Type B pancreatic cell (in vitro differentiated cells): Measurements from ENCODE around the gene TXNRD2. TPM values are rescaled to one million over a fixed set of nuclear protein-coding genes. Genes with fewer than 3 reads are reported as not detected.
A peak's percentile ranks its signal among the peaks of the same experiment; 100 is the strongest.
"Not testable (repeated sequence)": the region's sequence is repeated elsewhere in the genome, so short reads cannot be mapped to it uniquely, and the experiment has no call there.

ENCODE experiments used
- DNase-seq: peaks from one replicate; pipeline ENCODE4 v3.0.0; 2021; ENCODE audit warnings: mixed read lengths; ENCODE audit not compliant: unreplicated experiment; ENCODE audit errors: extremely low spot score
- H3K27ac Mint-ChIP-seq: 2 replicates; pipeline ENCODE4 v1.8.0; 2021; ENCODE audit warnings: mild to moderate bottlenecking, mixed read lengths
- H3K27me3 Mint-ChIP-seq: 2 replicates; pipeline ENCODE4 v1.8.0; 2021; ENCODE audit warnings: mixed read lengths
- H3K36me3 Mint-ChIP-seq: 2 replicates; pipeline ENCODE4 v1.8.0; 2021; ENCODE audit warnings: mixed read lengths
- H3K4me1 Mint-ChIP-seq: one replicate; pipeline ENCODE4 v1.8.0; 2021; ENCODE audit warnings: mixed read lengths; ENCODE audit not compliant: unreplicated experiment
- H3K4me3 Mint-ChIP-seq: 2 replicates; pipeline ENCODE4 v1.8.0; 2021; ENCODE audit warnings: mild to moderate bottlenecking, mixed read lengths
- H3K9me3 Mint-ChIP-seq: 2 replicates; pipeline ENCODE4 v1.8.0; 2021; ENCODE audit warnings: mixed read lengths
- total RNA-seq: library from RNA; stranded (reverse); gene quantifications from 2 replicates; pipeline ENCODE4 v1.2.1, GENCODE V29; 2021; ENCODE audit warnings: low replicate concordance
- TF ChIP-seq, protein P1 (sequence below): fragments of 200-600 bp; sonication (generic); conservative IDR thresholded peaks from 2 replicates; pipeline ENCODE4 v1.5.0; 2021; ENCODE audit warnings: antibody characterized with exemption, mild to moderate bottlenecking

TXNRD2 gene
- total RNA-seq, 1 donor from 2014 or later = 25.1 TPM

DNA sequence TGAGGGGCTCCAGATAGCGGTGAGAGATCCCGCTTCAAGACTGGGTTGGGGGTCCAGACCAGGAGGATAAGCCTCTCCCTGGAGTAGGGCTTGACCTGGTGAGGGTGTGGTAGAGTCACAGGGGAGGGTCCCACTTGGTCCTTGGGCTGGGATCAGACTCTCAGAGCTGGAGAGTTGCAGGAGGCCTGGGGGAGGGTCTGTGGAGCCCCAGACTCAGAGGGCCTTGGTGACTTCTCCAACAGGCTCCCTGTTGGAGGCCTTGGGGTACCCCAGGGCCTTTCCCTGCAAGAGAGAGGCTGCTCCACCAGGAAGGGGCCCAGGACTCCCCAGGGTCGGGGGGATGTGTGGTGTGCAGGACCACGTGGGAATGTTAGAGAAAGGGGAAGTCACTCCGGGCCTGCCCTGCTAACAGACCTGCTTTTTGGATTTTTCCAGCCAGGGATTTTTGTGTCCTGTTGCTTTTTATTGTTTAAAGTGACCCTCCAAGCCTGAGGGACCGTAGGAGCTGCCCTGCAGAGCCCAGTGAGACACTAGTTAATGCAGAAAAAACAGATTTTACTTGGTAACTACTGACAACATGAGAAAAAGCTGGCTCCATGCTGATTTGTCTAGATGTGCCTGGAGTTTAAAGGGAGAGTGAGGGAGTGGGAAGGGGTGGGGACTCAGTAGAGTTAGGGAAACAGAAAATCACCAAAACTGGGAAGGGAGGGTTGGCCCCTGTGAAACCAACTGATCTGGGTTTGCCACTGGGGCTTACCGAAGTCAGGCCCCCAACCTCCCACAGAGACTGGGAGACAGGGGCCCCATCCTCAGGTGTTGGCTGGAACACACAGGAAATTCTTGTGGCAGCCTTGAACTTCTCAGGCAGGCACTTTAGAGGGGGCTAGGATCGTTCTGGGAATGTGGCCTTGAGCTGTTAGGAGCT, 801 bp upstream of the TXNRD2 start:
- peak overlapping the region; percentile 95 for H3K27ac Mint-ChIP-seq
- H3K4me3 Mint-ChIP-seq = peak overlapping the region; percentile 95
- DNase-seq = no peak
- H3K4me1 Mint-ChIP-seq = peaks cover 19% of the 10 kb centered on the region
- no peaks in the 10 kb centered on the region for H3K27me3 Mint-ChIP-seq
- no peaks in the 10 kb centered on the region for H3K9me3 Mint-ChIP-seq
- peaks cover 12% of the 10 kb centered on the region for H3K36me3 Mint-ChIP-seq
- TF ChIP-seq, protein P1, sequence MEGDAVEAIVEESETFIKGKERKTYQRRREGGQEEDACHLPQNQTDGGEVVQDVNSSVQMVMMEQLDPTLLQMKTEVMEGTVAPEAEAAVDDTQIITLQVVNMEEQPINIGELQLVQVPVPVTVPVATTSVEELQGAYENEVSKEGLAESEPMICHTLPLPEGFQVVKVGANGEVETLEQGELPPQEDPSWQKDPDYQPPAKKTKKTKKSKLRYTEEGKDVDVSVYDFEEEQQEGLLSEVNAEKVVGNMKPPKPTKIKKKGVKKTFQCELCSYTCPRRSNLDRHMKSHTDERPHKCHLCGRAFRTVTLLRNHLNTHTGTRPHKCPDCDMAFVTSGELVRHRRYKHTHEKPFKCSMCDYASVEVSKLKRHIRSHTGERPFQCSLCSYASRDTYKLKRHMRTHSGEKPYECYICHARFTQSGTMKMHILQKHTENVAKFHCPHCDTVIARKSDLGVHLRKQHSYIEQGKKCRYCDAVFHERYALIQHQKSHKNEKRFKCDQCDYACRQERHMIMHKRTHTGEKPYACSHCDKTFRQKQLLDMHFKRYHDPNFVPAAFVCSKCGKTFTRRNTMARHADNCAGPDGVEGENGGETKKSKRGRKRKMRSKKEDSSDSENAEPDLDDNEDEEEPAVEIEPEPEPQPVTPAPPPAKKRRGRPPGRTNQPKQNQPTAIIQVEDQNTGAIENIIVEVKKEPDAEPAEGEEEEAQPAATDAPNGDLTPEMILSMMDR = no peak

DNA sequence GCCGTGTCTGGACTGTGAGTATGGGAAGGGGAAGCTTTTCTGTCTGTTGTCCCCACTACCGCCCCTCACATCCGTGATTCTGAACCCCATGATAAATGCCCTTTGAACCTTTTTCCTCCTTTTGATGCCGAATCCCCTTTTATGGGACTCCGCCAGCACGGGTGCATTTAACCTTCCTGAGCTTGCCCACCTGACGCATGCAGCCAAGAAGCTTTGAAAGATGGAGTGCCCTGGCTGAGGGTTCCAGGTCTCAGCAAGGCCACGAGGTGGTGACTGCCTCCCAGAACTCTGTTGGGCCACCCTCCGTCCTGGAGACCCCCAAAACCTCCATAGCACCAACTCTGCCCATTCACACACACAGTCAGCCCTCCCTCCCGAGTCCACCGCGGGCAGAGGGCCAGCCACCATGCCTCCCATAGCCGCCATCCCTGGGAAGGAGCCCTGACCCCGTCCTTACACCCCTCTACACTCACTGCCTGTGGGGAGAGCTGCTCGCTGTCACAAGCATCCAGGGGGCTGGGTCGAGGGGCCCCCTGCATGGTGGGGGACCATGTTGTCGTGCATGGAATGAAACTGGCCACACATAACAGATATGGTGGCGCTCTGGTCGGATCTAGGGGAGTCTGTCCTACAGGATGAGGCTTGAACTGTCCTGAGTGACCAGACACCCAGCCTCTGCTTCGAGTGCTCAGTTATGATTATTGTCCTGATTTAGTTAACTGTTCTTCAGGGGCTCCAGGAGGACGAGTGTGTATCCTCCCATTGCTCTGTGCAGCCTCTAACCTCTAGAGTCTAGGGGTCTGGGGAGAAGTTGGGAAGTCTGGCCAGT, 868 bp downstream of the TXNRD2 start:
- TF ChIP-seq, protein P1 = peak; percentile 23
- H3K27me3 Mint-ChIP-seq = no peaks in the 10 kb centered on the region
- H3K4me1 Mint-ChIP-seq = peaks cover 19% of the 10 kb centered on the region
- H3K36me3 Mint-ChIP-seq = peaks cover 26% of the 10 kb centered on the region
- peak overlapping the region; percentile 95 for H3K4me3 Mint-ChIP-seq
- DNase-seq = no peak
- peak overlapping the region; percentile 29 for H3K27ac Mint-ChIP-seq
- peaks cover 9% of the 10 kb centered on the region for H3K9me3 Mint-ChIP-seq

DNA sequence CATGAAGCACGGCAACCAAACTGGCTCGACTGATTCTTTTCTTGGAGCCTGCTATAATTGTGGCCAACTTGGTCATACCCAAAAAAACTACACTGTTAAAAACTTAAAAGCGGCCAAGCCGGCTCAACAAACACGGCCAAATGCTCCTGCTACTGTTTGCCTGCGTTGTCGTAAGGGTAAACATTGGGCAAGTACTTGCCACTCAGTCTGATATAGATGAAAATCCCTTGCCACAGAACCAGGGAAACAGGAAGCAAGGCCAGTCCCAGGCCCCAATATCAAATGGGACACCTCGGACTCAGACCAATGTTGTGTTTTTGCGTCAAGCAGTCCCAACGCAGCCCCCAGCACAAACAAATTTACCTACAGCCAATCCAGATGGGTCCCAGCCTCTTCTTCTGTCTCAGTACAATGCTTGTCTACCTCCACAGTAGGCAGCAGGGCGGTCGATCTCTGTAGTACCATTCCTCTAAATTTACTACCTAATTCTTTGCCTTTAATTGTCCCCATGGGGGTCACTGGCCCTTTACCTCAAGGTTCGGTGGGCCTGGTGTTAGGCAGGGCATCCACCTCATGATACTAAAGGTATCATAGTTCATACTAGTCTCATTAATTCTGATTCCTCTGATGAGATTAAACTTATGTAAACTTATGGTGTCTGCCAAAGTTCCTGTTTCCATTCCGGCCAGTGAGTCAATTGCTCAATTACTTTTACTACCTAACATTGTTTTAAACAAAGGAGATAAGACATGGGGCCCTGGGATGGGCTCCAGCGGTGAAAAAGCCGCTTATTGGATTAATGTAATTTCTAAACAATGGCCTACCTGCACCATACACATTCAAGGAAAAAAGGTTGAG, 3.8 kb downstream of the TXNRD2 start:
- Mint-ChIP-seq H3K27ac (no peak overlapping the region), H3K36me3 (peaks cover 29% of the 10 kb centered on the region), H3K27me3 (no peaks in the 10 kb centered on the region), H3K4me1 (peaks cover 9% of the 10 kb centered on the region), H3K4me3 (no peak overlapping the region), H3K9me3 (peaks cover 9% of the 10 kb centered on the region)
- DNase-seq = no peak
- TF ChIP-seq, protein P1 = no peak

DNA sequence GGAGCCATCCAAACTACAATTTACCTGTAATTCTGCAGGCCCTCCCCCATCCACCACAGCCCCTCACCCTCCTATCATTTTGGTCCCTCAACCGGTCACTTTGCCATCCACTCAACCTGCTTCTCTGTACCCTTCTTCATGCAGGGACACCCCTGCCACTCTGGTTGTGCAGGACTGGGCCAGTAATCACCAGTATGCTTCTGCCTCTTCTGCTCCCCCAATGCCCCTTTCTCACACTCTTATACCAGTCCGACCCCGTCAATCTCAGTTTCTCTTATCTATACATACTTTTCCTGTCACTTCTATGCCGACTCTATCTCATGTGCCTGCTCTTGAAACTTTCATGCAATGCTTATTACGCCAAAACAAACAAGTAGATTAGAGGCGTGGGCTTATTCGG, 5.1 kb downstream of the TXNRD2 start:
- Mint-ChIP-seq H3K27me3 (no peaks in the 10 kb centered on the region), H3K9me3 (peaks cover 9% of the 10 kb centered on the region), H3K27ac (no peak overlapping the region), H3K36me3 (peaks cover 29% of the 10 kb centered on the region), H3K4me1 (no peaks in the 10 kb centered on the region), H3K4me3 (no peak overlapping the region)
- no peak for DNase-seq
- TF ChIP-seq, protein P1 = no peak

DNA sequence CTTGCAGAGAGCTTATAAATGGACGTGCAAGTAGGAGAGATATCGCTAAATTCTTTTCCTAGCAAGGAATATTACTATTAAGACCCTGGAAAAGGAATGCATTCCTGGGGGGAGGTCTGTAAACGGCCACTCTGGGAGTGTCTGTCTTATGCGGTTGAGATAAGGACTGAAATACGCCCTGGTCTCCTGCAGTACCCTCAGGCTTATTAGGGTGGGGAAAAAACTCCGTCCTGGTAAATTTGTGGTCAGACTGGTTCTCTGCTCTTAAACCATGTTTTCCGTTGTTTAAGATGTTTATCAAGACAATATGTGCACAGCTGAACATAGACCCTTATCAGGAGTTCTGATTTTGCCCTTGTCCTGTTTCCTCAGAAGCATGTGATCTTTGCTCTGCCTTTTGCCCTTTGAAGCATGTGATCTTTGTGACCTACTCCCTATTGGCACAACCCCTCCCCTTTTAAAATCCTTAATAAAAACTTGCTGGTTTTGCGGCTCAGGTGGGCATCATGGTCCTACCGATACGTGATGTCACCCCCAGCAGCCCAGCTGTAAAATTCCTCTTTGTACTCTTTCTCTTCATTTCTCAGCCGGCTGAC, 6.4 kb downstream of the TXNRD2 start:
- H3K36me3 Mint-ChIP-seq = peaks cover 29% of the 10 kb centered on the region
- DNase-seq, H3K4me3 Mint-ChIP-seq, H3K4me1 Mint-ChIP-seq, H3K27me3 Mint-ChIP-seq, H3K9me3 Mint-ChIP-seq, H3K27ac Mint-ChIP-seq: not testable (repeated sequence)
